Epidermal melanocyte (primary cell): Measurements from ENCODE around the gene PLG.
"Not testable (repeated sequence)": the region's sequence is repeated elsewhere in the genome, so short reads cannot be mapped to it uniquely, and the experiment has no call there.

Experiments
- DNase-seq: peaks from one replicate; pipeline ENCODE4 v3.0.0; 2011; ENCODE audit warnings: low spot score; ENCODE audit not compliant: insufficient read length

PLG gene

DNA sequence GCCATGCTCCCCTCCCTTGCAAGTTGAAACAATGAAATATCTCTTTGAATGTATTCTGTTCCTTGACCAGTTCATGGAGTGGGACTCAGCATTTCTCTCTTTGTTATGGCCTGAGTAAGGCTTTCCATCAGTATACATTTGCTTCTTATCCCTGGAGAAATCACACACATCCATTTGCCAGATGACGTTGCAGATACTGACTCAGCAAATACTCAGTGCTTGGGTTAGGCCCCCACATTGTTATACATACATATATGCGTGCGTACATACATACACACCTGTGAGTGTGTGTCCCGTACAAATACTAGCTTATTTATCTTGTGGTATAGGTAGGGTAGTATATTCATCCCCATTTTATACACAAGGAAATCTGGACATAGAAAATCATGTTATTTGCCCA is 72.4 kb downstream of the PLG start:
- no peak for DNase-seq

DNA sequence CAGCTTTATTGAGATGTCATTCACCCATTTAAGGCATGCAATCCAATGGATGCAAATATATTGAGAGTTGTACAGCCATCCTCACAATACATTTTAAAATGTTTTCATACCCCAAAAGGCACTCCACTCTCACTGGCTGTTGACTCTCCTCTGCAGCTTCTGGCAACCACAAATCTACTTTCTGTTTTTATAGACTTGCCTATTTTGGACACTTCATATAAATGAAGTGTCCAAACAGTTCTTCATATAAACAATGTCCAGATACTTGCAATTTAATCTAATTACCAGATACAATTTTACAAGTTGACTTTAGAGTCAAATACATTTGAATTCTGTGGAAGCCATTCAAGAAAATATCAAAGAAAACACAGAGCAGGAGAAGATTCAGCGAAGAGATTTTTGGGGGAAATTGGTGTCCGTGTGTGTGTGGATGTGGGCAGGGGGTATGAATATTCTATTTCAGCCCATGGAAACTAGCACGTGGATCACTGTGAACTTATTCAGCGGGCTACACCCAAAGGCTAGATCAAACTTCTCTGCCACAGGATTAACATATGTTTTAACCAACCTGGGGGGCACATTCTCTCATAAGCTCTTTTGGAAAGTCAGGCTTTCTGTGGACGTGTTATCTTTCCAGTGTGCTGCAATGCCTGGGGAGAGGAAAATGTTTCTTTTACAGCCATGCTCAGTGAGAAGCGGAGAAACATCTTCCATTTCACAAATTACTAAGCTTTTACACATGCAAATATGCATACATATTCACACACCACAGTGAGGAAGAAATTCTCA is 73.9 kb downstream of the PLG start:
- no peak for DNase-seq

DNA sequence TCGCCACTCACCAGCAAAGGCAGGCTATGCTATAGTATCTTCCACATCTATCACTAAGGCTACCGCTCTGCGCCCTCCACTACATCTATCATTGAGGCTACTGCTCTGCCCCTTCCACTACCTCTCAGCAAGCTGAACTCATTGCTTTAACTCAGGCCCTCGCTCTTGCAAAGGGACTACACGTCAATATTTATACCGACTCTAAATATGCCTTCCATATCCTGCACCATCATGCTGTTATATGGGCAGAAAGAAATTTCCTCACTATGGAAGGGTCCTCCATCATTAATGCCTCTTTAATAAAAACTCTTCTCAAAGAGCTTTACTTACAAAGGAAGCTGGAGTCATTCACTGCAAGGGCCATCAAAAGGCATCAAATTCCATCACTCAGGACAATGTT is 77.1 kb downstream of the PLG start:
- DNase-seq: not testable (repeated sequence)

DNA sequence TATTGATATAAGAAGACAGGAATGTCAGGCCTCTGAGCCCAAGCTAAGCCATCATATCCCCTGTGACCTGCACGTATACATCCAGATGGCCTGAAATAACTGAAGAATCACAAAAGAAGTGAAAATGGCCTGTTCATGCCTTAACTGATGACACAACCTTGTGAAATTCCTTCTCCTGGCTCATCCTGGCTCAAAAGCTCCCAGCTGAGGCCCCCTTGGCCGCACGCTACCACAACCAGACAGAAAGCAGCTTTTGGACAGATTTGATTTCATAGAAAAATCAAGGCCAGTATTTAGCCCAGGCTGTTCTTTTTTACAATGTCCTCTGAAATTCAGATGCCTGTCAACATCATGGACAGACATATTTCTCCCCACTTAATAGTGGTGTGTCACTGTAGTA is 78.6 kb downstream of the PLG start:
- not testable (repeated sequence) for DNase-seq

DNA sequence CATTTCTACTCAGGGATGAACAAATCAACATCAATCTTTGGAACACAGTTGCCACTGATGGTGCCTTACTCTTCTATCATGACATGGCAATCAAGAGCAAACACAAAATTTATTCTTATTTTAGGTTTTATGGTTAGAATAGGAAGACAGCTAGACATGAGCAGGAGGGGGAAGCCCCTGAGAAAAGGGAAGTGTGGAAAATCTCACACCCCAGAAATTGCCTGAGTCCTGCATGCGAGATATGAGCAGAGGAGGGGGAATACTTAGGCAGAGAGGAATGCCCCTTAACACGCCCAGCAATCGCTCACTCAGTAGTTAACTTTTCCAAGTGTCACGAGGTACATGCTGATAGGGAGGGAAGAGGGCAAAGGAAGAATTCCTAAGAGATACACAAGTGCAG is 79.3 kb downstream of the PLG start:
- DNase-seq: no peak

DNA sequence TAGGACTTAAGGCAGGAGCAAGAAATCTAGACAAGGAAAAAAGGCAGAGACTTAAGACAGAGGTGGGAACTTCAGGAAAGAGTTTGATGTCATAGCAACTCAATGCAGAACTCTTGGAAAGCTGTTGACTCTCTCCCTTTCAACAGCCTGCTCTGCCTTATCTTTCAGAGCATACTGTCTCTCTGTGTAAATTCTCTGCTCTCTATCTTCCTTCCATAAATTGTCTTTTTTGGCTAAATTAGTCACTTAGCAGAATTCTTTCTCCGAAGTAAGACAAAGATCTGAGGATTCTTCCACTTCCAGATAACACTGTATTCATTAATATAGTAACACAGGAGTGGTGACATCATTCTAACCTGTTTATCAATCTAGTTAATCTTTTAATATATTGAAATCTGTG is 80.2 kb downstream of the PLG start:
- no peak for DNase-seq

DNA sequence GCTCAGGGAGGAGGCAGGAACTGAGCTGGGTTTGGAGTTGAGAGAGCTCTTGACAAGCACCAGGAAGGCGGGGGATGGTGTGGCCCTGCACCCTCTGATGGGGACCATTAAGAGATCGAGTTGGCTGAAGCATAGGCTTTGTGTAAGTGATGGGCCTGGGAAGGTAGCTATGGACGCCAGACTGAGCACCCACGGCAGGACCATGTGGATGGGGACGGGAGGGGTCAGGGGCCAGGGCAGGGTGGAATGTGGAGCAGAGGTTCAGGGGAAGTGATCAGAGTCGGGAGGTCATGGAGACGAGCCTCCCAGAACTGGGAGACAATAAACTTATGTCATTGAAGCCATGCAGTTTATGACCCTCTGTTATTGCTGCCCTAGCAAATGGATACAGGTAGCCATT is 81.7 kb downstream of the PLG start:
- no peak for DNase-seq

DNA sequence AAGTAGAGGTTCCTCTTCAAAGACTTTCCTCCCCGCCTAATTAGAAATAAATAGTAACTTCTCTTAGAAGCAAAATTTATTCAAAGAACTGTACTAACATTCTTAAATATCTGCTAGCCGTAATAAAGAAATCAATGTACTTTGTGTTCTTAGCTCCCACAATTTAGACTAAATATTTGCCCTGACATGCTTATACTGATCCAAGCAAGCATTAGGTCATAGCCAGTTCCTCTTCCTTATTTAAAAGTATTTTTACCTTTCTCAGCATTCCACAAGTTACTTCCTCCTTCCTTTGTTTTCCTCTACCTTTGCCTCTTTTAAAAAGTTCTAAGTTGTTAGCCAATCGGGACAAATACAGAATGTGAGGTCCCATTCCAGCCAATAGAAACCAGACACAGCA is 86.1 kb downstream of the PLG start:
- DNase-seq: not testable (repeated sequence)

DNA sequence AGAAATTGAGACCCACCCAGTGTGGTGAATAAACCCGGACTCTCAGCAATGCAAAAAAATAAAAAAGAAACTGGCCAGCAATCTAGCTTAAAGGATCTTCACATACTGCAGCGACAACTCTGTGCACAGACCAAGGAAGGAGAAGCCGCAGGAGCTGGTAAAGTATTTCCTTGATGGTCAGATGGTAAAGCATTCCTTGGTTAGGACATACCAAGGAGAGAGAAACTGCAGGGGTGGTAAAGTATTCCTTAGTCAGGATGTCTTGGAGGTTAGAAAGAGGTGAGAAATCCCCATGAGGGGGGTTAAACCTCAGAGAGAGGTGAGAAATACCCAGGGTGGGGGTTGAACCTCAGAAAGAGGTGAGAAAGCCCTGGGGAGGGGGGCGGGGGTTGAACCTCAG is 86.8 kb downstream of the PLG start:
- no peak for DNase-seq

DNA sequence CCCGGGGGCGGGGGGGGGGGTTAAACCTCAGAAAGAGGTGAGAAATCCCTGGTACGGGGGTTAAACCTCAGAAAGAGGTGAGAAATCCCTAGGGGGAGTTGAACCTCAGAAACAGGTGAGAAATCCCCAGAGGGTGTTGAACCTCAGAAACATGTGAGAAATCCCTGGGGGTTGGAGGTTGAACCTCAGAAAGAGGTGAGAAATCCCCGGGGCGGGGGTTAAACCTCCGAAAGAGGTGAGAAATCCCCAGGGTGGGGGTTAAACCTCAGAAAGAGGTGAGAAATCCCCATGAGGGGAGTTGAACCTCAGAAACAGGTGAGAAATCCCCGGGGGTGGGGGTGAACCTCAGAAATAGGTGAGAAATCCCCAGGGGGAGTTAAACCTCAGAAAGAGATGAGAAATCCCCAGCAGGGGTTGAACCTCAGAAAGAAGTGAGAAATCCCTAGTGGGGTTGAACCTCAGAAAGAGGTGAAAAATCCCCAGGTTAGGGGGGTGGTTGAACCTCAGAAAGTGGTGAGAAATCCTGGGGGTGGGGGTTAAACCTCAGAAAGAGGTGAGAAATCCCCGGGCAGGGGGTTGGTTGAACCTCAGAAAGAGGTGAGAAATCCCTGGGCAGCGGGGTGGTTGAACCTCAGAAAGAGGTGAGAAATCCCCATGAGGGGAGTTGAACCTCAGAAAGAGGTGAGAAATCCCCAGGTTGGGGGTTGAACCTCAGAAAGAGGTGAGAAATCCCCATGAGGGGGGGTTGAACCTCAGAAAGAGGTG is 87.4 kb downstream of the PLG start:
- no peak for DNase-seq

DNA sequence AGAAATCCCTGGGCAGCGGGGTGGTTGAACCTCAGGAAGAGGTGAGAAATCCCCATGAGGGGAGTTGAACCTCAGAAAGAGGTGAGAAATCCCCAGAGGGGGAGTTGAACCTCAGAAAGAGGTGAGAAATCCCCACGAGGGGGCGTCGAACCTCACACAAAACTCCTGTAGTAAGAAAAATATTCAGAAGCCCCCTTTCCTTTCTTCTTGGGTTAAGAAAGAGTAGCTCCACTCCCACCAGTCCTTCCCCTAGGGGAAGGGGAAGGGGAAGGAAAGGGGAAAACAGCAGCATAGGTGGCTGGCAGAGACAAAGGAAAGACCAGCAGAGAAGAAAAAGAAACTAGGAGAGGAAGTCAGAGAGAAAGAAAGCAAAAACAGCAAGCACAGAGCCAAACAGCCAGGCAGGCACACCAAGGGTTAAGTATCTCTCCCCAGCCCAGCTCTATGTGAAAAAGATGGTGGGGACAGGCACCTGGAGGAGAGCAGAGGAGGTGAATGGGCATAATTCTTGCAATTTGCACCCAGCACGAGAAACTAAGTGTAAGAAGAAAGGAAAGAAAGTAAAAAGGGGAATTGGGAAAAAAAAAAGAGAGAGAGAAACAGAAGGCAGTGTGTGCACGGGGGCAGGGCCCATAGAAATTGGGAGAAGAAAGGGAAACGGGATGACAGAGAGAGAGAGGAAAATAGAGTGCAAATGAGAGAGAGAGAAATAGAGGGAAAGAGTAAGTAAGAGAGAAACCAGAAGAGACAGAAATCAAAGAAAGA is 88.2 kb downstream of the PLG start:
- no peak for DNase-seq

DNA sequence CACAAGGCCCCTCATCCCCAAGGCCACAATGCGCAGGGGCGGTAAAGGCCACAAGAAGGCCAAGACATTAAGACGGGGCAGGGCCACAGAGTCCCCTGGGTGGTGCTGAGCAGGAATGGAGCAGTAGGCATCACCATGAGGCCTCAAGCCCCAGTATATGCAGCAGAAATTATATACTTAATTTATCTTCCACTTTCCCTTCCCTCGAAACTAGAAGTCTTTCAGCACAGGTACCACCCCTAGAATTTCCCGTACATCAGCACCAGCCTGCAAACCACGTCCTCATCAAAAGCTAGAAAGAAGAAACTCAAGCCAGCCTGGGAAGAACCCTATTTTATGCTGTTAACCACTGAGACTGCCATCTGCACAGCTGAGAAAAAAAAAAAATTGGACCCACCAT is 89.4 kb downstream of the PLG start:
- no peak for DNase-seq

DNA sequence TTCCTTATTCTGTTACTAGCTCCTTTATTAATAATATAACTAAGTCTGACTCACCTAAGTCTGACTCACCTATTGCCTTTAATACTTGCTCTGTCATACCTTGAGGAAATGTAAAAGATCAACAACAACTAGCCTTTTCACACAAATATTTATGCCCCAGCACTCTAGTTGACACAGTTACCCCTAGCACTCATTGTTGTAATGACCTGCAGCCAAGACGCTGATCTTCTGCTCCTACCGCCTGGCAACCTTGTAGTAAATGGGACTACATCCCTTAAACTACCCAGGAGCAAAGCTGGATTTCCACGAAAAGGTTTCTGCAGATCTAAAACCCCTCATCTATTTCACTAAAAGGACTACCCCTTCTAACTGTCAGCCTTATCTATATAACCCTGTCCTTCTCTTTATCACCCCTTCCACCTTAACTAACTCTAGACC is 90.0 kb downstream of the PLG start:
- no peak for DNase-seq

DNA sequence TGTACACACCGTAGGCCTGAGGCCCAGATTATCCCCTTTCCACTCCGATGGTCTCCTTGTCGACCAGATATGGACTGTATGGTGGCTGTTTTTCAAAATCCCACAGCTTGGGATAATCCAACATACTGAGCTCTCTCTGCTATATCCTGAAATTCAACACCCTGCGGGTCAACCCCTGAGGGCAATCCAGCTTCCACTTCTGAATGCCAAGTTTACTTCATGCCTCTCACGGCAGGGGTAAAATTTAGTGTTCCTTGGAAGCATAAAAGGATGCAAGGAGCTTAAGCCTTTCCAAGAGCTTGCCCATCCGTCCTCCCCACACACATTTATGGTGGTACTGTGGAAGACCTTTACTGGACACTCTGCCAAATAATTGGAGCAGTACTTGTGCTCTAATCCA is 90.7 kb downstream of the PLG start:
- no peak for DNase-seq

DNA sequence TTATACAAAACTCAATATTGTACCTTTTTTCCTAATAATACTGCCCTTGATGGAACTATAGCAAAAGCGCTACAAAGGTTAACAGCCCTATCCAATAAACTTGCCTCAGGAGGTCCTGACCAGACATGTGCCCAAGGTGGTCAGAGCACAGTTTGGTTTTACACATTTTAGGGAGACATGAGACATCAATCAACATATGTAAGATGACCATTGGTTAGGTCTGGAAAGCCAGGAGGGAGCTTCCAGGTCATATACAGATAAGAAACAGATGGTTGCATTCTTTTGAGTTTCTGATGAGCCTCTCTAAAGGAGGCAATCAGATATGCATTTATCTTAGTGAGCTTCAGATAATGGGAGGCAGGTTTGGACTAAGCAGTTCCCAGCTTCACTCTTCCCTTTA is 91.6 kb downstream of the PLG start:
- no peak for DNase-seq

DNA sequence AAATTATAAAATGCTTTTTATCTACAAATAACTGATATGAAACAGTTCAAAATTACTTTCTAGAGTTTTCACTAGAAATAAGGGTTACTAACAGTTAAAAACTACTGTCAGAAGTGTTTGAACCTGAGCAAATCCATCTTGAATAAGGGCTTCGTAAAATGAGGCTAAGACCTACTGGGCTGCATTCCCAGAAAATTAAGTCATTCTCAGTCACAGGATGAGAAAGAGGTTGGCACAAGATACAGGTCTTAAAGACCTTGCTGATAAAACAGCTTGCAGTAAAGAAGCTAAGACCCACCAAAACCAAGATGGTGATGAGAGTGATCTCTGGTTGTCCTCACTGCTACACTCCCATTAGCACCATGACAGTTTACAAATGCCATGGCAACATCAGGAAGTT is 93.7 kb downstream of the PLG start:
- no peak for DNase-seq

DNA sequence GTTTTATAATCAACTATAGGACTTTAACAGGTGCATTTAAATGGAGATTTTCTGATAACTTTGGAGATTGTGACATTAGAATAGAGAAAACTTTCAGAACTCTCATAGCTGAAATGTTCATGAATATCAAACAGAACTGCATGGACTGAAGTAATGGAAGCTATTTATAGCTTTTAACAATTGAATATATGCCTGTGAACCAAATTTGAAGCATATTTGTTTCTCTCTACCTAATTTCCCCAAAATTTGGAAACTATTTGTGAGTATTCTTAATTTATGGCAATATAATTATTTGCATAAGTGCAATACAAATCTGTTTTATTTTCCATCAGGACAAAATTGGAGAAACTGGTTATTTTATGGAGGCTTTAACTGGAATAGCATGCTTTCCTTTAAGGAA is 96.6 kb downstream of the PLG start:
- no peak for DNase-seq

DNA sequence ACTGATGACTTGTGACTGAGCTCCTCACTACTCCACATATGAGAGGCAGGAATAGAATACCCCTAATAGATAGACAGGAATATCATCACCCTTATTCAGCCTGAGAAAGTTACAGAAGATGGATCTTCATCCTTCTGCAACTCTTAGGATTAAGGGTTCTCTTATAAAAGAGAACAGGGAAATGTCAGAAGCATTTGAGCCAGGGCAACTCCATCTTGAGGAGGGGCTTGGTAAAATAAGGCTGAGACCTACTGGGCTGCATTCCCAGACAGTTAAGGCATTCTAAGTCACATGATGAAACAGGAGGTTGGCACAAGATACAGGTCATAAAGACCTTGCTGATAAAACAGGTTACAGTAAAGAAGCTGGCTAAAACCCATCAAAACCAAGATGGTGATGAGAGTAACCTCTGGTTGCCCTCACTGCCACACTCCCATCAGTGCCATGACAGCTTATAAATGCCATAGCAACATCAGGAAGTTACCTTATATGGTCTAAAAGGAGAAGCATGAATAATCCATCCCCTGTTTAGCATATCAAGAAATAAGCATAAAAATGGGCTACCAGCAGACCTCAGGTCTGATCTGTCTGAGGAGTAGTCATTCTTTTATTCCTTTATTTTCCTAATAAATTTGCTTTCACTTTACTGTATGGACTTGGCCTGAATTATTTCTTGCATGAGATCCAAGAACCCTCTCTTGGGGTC is 97.9 kb downstream of the PLG start:
- no peak for DNase-seq

DNA sequence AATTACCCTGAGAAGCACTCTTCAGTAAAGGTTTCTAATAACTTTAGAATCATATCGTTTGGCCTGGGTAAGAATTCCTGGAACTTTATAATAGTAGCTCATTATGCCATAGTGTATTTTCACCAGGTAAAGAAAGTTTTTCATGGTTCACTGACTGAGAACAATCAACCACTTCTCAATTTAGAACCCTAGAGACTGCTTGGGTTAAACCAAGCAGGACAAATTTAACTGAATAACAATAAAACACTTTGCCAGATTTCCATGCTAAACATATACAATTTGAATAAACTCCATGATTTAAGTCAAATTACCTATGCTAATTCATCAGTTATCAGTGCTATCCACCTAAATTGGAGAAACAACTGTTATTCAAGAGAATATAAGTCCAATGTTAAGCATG is 99.4 kb downstream of the PLG start:
- DNase-seq: no peak

DNA sequence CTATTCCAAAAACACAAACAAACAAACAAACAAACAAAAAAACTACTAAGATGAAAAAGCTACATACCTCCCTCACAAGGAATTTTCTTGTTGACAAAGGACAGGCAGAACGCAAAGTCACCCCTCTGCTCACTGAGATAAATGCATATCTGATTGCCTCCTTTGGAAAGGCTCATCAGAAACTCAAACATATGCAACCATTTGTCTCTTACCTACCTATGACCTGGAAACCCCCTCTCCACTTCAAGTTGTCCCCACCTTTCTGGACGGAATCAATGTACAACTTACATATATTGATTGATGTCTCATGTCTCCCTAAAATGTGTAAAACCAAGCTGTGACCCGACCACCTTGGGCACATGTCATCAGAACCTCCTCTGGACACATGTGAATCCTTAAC is 100.0 kb downstream of the PLG start:
- DNase-seq: not testable (repeated sequence)
